H1 (cell line): Measurements from ENCODE around the gene DCLRE1A. TPM values are rescaled to one million over a fixed set of nuclear protein-coding genes. Genes with fewer than 3 reads are reported as not detected.

ENCODE experiments used
- CTCF ChIA-PET: fragments of 300-600 bp; sonication (Branson Sonifier 250); formaldehyde crosslinking; loops from one replicate; lab custom pipeline; 2021; ENCODE audit not compliant: partially characterized antibody; lab: Charles Lee
- POLR2A ChIA-PET: fragments of 300-600 bp; sonication (Branson Sonifier 250); formaldehyde crosslinking; loops from one replicate; lab custom pipeline; 2021; ENCODE audit warnings: inconsistent platforms; ENCODE audit not compliant: partially characterized antibody; lab: Charles Lee
- DNase-seq, 2 experiments: peaks; one replicate each; pipeline versions ENCODE4 v3.0.0 to v3.0.0-alpha.2; 2010 to 2022; ENCODE audit warnings: low spot score in 2 of 2, low read depth in 1 of 2, mixed read lengths in 1 of 2
- FAIRE-seq: peaks from 2 replicates; lab custom pipeline; 2011; peaks lifted over from hg19 to GRCh38; lab: Jason Lieb, UNC
- H2AFZ ChIP-seq: 2 replicates; pipeline ENCODE4 v1.8.1; 2012; ENCODE audit warnings: low read length, inconsistent platforms
- H2AK5ac ChIP-seq: 2 replicates; pipeline ENCODE4 v1.6.1; 2013; ENCODE audit warnings: low read depth, low read length
- H2BK120ac ChIP-seq: replicated peaks from 2 replicates; pipeline ENCODE3; 2013; ENCODE audit warnings: low read depth, low read length, inconsistent platforms
- H2BK12ac ChIP-seq: 2 replicates; pipeline ENCODE4 v1.6.1; 2013; ENCODE audit warnings: low read depth, low read length
- H2BK15ac ChIP-seq: 2 replicates; pipeline ENCODE4 v1.6.1; 2013; ENCODE audit warnings: low read length
- H2BK20ac ChIP-seq: 2 replicates; pipeline ENCODE4 v1.6.1; 2013; ENCODE audit warnings: low read length
- H2BK5ac ChIP-seq: 2 replicates; pipeline ENCODE4 v1.6.1; 2013; ENCODE audit warnings: low read depth, low read length
- H3K14ac ChIP-seq: 2 replicates; pipeline ENCODE4 v1.6.1; 2013; ENCODE audit warnings: inconsistent platforms; ENCODE audit not compliant: insufficient read length
- H3K18ac ChIP-seq: 2 replicates; pipeline ENCODE4 v1.6.1; 2013; ENCODE audit warnings: low read length; ENCODE audit errors: extremely low read depth
- H3K23ac ChIP-seq: 2 replicates; pipeline ENCODE4 v1.6.1; 2013; ENCODE audit warnings: inconsistent platforms; ENCODE audit not compliant: insufficient read length
- H3K23me2 ChIP-seq: 2 replicates; pipeline ENCODE4 v1.6.1; 2013; ENCODE audit warnings: low read depth, low read length
- H3K27ac ChIP-seq: 2 replicates; pipeline ENCODE4 v1.6.1; 2011; ENCODE audit warnings: low read depth, low read length, inconsistent platforms
- H3K27me3 ChIP-seq, 4 experiments: replicated peaks in 1 of 4; 1 replicate in 1 of 4; 2 replicates in 3 of 4; pipeline versions ENCODE4 v1.6.1 to v1.8.1; 2011 to 2013; ENCODE audit warnings: low read length in 3 of 4, mild to moderate bottlenecking in 3 of 4, inconsistent platforms in 2 of 4, mixed read lengths in 2 of 4, moderate library complexity in 1 of 4; ENCODE audit not compliant: control insufficient read depth in 3 of 4, insufficient read depth in 3 of 4; ENCODE audit errors: extremely low read depth in 1 of 4
- H3K36me3 ChIP-seq, 4 experiments: 2 replicates each; pipeline versions ENCODE4 v1.6.1 to v1.8.1; 2011 to 2013; ENCODE audit warnings: mild to moderate bottlenecking in 4 of 4, low read length in 3 of 4, moderate library complexity in 2 of 4, control low read depth in 1 of 4, inconsistent platforms in 1 of 4; ENCODE audit not compliant: insufficient read depth in 4 of 4, control insufficient read depth in 2 of 4
- H3K4ac ChIP-seq: replicated peaks from 2 replicates; pipeline ENCODE3; 2013; ENCODE audit warnings: low read length, low read depth, mixed read lengths, inconsistent platforms; ENCODE audit not compliant: insufficient read length
- H3K4me1 ChIP-seq, 4 experiments: replicated peaks in 1 of 4; 1 replicate in 1 of 4; 2 replicates in 3 of 4; pipeline versions ENCODE4 v1.6.1 to v1.8.1; 2011 to 2013; ENCODE audit warnings: low read length in 3 of 4, inconsistent platforms in 2 of 4, mixed read lengths in 1 of 4; ENCODE audit not compliant: insufficient read depth in 4 of 4, control insufficient read depth in 3 of 4
- H3K4me2 ChIP-seq, 2 experiments: 2 replicates each; pipeline versions ENCODE4 v1.6.1 to v1.8.1; 2011 to 2013; ENCODE audit warnings: low read depth in 2 of 2, low read length in 2 of 2, control low read depth in 1 of 2, inconsistent platforms in 1 of 2, mild to moderate bottlenecking in 1 of 2; ENCODE audit not compliant: insufficient read depth in 1 of 2
- H3K4me3 ChIP-seq, 4 experiments: fragments of 200-600, 300-600 bp in 1 of 4; sonication (generic), shearing (Covaris generic), sonication (Bioruptor Twin) in 1 of 4; 2 replicates each; pipeline versions ENCODE4 v1.5.1 to v1.8.1; 2011 to 2016; ENCODE audit warnings: low read length in 4 of 4, low read depth in 3 of 4, control low read depth in 2 of 4, inconsistent platforms in 2 of 4, mild to moderate bottlenecking in 2 of 4, mixed read lengths in 1 of 4, moderate library complexity in 1 of 4; ENCODE audit not compliant: insufficient read depth in 2 of 4; ENCODE audit errors: extremely low read depth in 1 of 4
- H3K56ac ChIP-seq: replicated peaks from 2 replicates; pipeline ENCODE3; 2013; ENCODE audit warnings: low read depth, mild to moderate bottlenecking, mixed read lengths, low read length, inconsistent platforms; ENCODE audit not compliant: insufficient read length
- H3K79me1 ChIP-seq: 2 replicates; pipeline ENCODE4 v1.6.1; 2013; ENCODE audit warnings: low read depth, low read length, control low read depth
- H3K79me2 ChIP-seq, 2 experiments: 2 replicates each; pipeline versions ENCODE4 v1.6.1 to v1.8.1; 2012 to 2013; ENCODE audit warnings: low read length in 2 of 2, mild to moderate bottlenecking in 2 of 2, inconsistent platforms in 1 of 2; ENCODE audit not compliant: insufficient read depth in 2 of 2, control insufficient read depth in 1 of 2
- H3K9ac ChIP-seq, 4 experiments: replicated peaks in 1 of 4; 1 replicate in 1 of 4; 2 replicates in 3 of 4; pipeline versions ENCODE4 v1.6.1 to v1.8.1; 2011 to 2013; ENCODE audit warnings: low read depth in 3 of 4, low read length in 3 of 4, control low read depth in 2 of 4, mild to moderate bottlenecking in 2 of 4, moderate library complexity in 2 of 4, inconsistent platforms in 1 of 4; ENCODE audit errors: extremely low read depth in 1 of 4
- H3K9me3 ChIP-seq, 2 experiments: 2 replicates each; pipeline versions ENCODE4 v1.6.1 to v1.8.1; 2012 to 2013; ENCODE audit warnings: mild to moderate bottlenecking in 2 of 2, moderate library complexity in 2 of 2, control low read depth in 1 of 2, inconsistent platforms in 1 of 2, low read depth in 1 of 2, low read length in 1 of 2, mixed read lengths in 1 of 2; ENCODE audit not compliant: insufficient read depth in 2 of 2
- H4K20me1 ChIP-seq, 2 experiments: replicated peaks in 1 of 2; 2 replicates each; pipeline versions ENCODE3 to v1.8.1; 2011 to 2013; ENCODE audit warnings: inconsistent platforms in 2 of 2, low read length in 2 of 2, mild to moderate bottlenecking in 1 of 2; ENCODE audit not compliant: insufficient read depth in 2 of 2, control insufficient read depth in 1 of 2
- H4K5ac ChIP-seq: 2 replicates; pipeline ENCODE4 v1.6.1; 2013; ENCODE audit warnings: low read length, low read depth, mixed read lengths, inconsistent platforms; ENCODE audit not compliant: insufficient read length
- H4K8ac ChIP-seq: 2 replicates; pipeline ENCODE4 v1.8.0; 2013; ENCODE audit warnings: mild to moderate bottlenecking, moderate library complexity, low read length, inconsistent platforms; ENCODE audit not compliant: insufficient read depth; ENCODE audit errors: extremely low read depth
- H4K91ac ChIP-seq: replicated peaks from 2 replicates; pipeline ENCODE3; 2013; ENCODE audit warnings: low read length, mixed read lengths, inconsistent platforms; ENCODE audit not compliant: insufficient read length
- CEBPB ChIP-seq: IDR thresholded peaks from 2 replicates; pipeline ENCODE4 v1.6.1; 2012; ENCODE audit warnings: low read depth, low read length
- E2F6 ChIP-seq: IDR thresholded peaks from 2 replicates; pipeline ENCODE4 v1.6.1; 2012; ENCODE audit warnings: inconsistent platforms
- SRF ChIP-seq: IDR thresholded peaks from 2 replicates; pipeline ENCODE4 v1.6.1; 2011; ENCODE audit warnings: mild to moderate bottlenecking, low read depth, low read length, moderate library complexity
- WGBS, 2 experiments: shearing (Covaris generic) in 1 of 2; methylation state at CpG; one replicate each; pipeline versions ENCODE4 v1.1.6 to v1.1.7; 2013 to 2015; ENCODE audit warnings: low lambda C conversion rate in 2 of 2, mixed read lengths in 2 of 2, inconsistent platforms in 1 of 2, low coverage in 1 of 2, missing lambda C conversion rate in 1 of 2; ENCODE audit not compliant: insufficient replicate concordance in 2 of 2, insufficient coverage in 1 of 2, insufficient read length in 1 of 2; ENCODE audit errors: extremely low coverage in 1 of 2, missing lambda C conversion rate in 1 of 2; 5-methylcytosine and 5-hydroxymethylcytosine counted together
- polyA plus RNA-seq, 7 experiments: library from polyadenylated mRNA; depleted of rRNA in 3 of 7; stranded (reverse) in 5 of 7; unstranded in 2 of 7; fragments of >200 nt in 5 of 7; fragments of 200-250 nt in 2 of 7; gene quantifications; 1 replicate in 5 of 7; 2 replicates in 1 of 7; 4 replicates in 1 of 7; pipeline versions ENCODE4 v1.2.1 to v1.2.3, GENCODE V29; 2011 to 2013; ENCODE audit warnings: missing spikeins in 2 of 7, mixed read lengths in 2 of 7
- total RNA-seq: library from RNA; stranded (reverse); fragmentation: NEBNext Ultra II Directional; extraction: Animal tissue kit (Norgen Biotek cat#: 25700); gene quantifications from 2 replicates; pipeline ENCODE4 v1.2.1, GENCODE V29; 2021

Gene DCLRE1A
- total and polyA plus RNA-seq, 2 of the 8 experiments (the other 6 are each of a cell fraction or from before 2014, with no cell fraction given): 8.1 to 10.1 TPM

DNA sequence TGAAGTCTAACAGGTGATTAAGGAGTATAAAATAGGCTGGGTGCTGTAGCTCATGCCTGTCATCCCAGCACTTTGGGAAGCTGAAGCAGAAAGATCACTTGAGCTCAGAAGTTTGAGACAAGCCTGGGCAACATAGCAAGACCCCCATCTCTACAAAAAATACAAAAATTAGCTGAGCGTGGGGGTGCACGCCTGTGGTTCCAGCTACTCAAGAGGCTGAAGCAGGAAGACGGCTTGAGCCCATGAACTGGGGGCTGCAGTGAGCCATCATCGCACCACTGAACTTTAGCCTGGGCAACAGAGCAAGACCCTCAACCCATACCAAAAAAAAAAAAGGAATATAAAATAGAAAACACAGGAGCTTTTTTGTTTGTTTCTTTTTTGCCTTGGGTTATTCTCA is 47.4 kb downstream of the DCLRE1A start:
- ChIA-PET CTCF (interaction anchor here (0.6 to 1.8 kb wide), 6 partner anchors 10 to 382 kb away, joined by 3 to 5 read pairs (median 4); no protein-coding TSS in a partner anchor), POLR2A (interaction anchor here (0.7 kb wide), 1 partner anchor 12 kb away, joined by 5 read pairs; no protein-coding TSS in a partner anchor)
- no peaks in the 10 kb centered on the region for H3K36me3 ChIP-seq
- WGBS, 2 experiments: 91% methylated on average over 4 of the region's 4 CpGs; no CpG with 5 or more reads in 1 of the 2 experiments
- H2AFZ ChIP-seq: no peak overlapping the region
- H2BK120ac ChIP-seq: no peak overlapping the region
- H2BK15ac ChIP-seq: no peak overlapping the region
- no peaks in the 10 kb centered on the region for H3K79me2 ChIP-seq
- no peaks in the 10 kb centered on the region for H3K79me1 ChIP-seq
- no peaks in the 10 kb centered on the region for H4K20me1 ChIP-seq
- no peak overlapping the region for H2BK12ac ChIP-seq
- H3K27ac ChIP-seq: no peak overlapping the region
- H3K4me2 ChIP-seq: no peak overlapping the region
- no peak overlapping the region for H3K4me3 ChIP-seq
- H4K8ac ChIP-seq: no peak overlapping the region
- H3K27me3 ChIP-seq: no peaks in the 10 kb centered on the region
- no peak overlapping the region for H3K14ac ChIP-seq
- H3K56ac ChIP-seq: no peak overlapping the region
- no peak overlapping the region for H3K18ac ChIP-seq
- H3K9me3 ChIP-seq: no peaks in the 10 kb centered on the region
- no peaks in the 10 kb centered on the region for H3K4me1 ChIP-seq
- H3K23me2 ChIP-seq: no peaks in the 10 kb centered on the region
- H2BK5ac ChIP-seq: no peak overlapping the region
- H3K4ac ChIP-seq: no peak overlapping the region
- FAIRE-seq (no peak), DNase-seq (no peak)
- no peak overlapping the region for H4K91ac ChIP-seq
- no peak overlapping the region for H3K23ac ChIP-seq
- H4K5ac ChIP-seq: no peak overlapping the region
- TF ChIP-seq SRF (no peak), E2F6 (no peak), CEBPB (no peak)
- no peak overlapping the region for H2AK5ac ChIP-seq
- no peak overlapping the region for H2BK20ac ChIP-seq
- H3K9ac ChIP-seq: no peak overlapping the region
